Kidney epithelial cell (primary cell): ENCODE data around the gene ANKRD40CL. TPM values are rescaled to one million over a fixed set of nuclear protein-coding genes. Genes with fewer than 3 reads are reported as not detected.

Experiments
- DNase-seq: peaks from one replicate; pipeline ENCODE4 v3.0.0-alpha.2; 2010; ENCODE audit warnings: low read depth
- H3K27me3 ChIP-seq: 2 replicates; pipeline ENCODE4 v1.6.0; 2011; ENCODE audit warnings: low read length; ENCODE audit not compliant: control insufficient read depth, insufficient read depth
- H3K36me3 ChIP-seq: 2 replicates; pipeline ENCODE4 v1.5.1; 2011; ENCODE audit warnings: low read length; ENCODE audit not compliant: control insufficient read depth, insufficient read depth
- H3K4me3 ChIP-seq: 2 replicates; pipeline ENCODE4 v1.5.1; 2011; ENCODE audit warnings: low read depth, mild to moderate bottlenecking, control low read depth, low read length
- CTCF ChIP-seq: IDR thresholded peaks from 2 replicates; pipeline ENCODE4 v1.5.1; 2011; ENCODE audit warnings: mild to moderate bottlenecking, moderate library complexity, low read length, control low read depth, inconsistent platforms; ENCODE audit not compliant: insufficient read depth, poor library complexity, severe bottlenecking
- total RNA-seq: library from RNA; depleted of rRNA; stranded (reverse); fragments of >200 nt; gene quantifications from 2 replicates; pipeline ENCODE4 v1.2.3, GENCODE V29; 2015

The ANKRD40CL gene
- total RNA-seq, 1 donor from 2014 or later = not detected

- DNase-seq = no peak
- no peaks in the 10 kb centered on the region for H3K27me3 ChIP-seq
- TF ChIP-seq CTCF = no peak
- H3K4me3 ChIP-seq = no peak overlapping the region
- no peaks in the 10 kb centered on the region for H3K36me3 ChIP-seq
Measured at GRCh38 chr17:50754521-50754920, 12.8 kb downstream of the ANKRD40CL start.

- peaks cover 6% of the 10 kb centered on the region for H3K36me3 ChIP-seq
- TF ChIP-seq CTCF = no peak
- DNase-seq = no peak
- H3K4me3 ChIP-seq = no peak overlapping the region
- H3K27me3 ChIP-seq = no peaks in the 10 kb centered on the region
Measured at GRCh38 chr17:50749245-50749644, 18.1 kb downstream of the ANKRD40CL start.

GRCh38 chr17:50745631-50746030, 21.7 kb downstream of the ANKRD40CL start:
- DNase-seq = no peak
- no peaks in the 10 kb centered on the region for H3K27me3 ChIP-seq
- no peak overlapping the region for H3K4me3 ChIP-seq
- peaks cover 11% of the 10 kb centered on the region for H3K36me3 ChIP-seq
- TF ChIP-seq CTCF = no peak

- Histone ChIP-seq H3K36me3 (peaks cover 5% of the 10 kb centered on the region), H3K27me3 (no peaks in the 10 kb centered on the region), H3K4me3 (no peak overlapping the region)
- TF ChIP-seq CTCF = no peak
- no peak for DNase-seq
Measured at GRCh38 chr17:50739098-50739497, 28.2 kb downstream of the ANKRD40CL start.

- peaks cover 2% of the 10 kb centered on the region for H3K36me3 ChIP-seq
- no peak for TF ChIP-seq CTCF
- H3K27me3 ChIP-seq = no peaks in the 10 kb centered on the region
- DNase-seq = no peak
- no peak overlapping the region for H3K4me3 ChIP-seq
Measured at GRCh38 chr17:50737118-50737698, 30.1 kb downstream of the ANKRD40CL start.

GRCh38 chr17:50735287-50735686, 32.0 kb downstream of the ANKRD40CL start:
- no peak for TF ChIP-seq CTCF
- DNase-seq = no peak
- Histone ChIP-seq H3K4me3 (no peak overlapping the region), H3K27me3 (no peaks in the 10 kb centered on the region), H3K36me3 (no peaks in the 10 kb centered on the region)
